Measurements from ENCODE around the gene TEAD2. TPM values are rescaled to one million over a fixed set of nuclear protein-coding genes. Genes with fewer than 3 reads are reported as not detected.
"Not testable (repeated sequence)": the region's sequence is repeated elsewhere in the genome, so short reads cannot be mapped to it uniquely, and the experiment has no call there.

TEAD2 gene
- total and polyA plus RNA-seq, 7 donors = 9.7 to 24.1 (median 15.0) TPM

DNA sequence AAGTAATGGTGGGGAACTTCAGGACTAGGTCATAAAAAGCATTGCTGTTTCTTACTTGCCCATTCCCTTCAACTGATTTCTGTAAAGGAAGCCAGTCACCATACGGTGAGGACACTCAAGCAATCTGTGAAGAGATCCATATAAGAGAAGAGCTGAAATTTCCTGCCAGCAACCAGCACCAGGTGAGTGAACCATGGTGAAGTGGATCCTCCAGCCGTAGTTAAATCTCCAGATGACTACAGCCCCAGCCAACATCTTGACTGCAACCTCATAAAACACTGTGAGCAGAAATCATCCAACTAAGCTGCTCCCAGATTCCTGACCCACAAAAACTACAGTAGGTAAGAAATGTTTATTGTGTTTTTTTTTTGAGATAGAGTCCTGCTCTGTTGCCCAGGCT lies 33.5 kb downstream of the TEAD2 start:
- Histone ChIP-seq H3K27me3 (ENCODE audit: insufficient read depth in 3 of 3, low read length in 2 of 3) (no peaks in the 10 kb centered on the region), H3K27ac (no peak overlapping the region), H3K4me3 (no peak overlapping the region), H3K9me3 (peaks cover 2% of the 10 kb centered on the region), H3K36me3 (ENCODE audit: insufficient read depth in 1 of 2, low read depth in 1 of 2) (peaks cover 0 to 4% of the 10 kb centered on the region in 2 donors), H3K4me1 (no peaks in the 10 kb centered on the region)
- ATAC-seq = no peak
- intact Hi-C loops (cut with DNase I) = no loop called here
- no peak for DNase-seq
- WGBS, 3 donors = 87 to 91% (median 87%) methylated on average over 2 of the region's 2 CpGs
- TF ChIP-seq, protein P1, sequence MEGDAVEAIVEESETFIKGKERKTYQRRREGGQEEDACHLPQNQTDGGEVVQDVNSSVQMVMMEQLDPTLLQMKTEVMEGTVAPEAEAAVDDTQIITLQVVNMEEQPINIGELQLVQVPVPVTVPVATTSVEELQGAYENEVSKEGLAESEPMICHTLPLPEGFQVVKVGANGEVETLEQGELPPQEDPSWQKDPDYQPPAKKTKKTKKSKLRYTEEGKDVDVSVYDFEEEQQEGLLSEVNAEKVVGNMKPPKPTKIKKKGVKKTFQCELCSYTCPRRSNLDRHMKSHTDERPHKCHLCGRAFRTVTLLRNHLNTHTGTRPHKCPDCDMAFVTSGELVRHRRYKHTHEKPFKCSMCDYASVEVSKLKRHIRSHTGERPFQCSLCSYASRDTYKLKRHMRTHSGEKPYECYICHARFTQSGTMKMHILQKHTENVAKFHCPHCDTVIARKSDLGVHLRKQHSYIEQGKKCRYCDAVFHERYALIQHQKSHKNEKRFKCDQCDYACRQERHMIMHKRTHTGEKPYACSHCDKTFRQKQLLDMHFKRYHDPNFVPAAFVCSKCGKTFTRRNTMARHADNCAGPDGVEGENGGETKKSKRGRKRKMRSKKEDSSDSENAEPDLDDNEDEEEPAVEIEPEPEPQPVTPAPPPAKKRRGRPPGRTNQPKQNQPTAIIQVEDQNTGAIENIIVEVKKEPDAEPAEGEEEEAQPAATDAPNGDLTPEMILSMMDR (IDR thresholded peaks at IDR 0.05) = no peak

DNA sequence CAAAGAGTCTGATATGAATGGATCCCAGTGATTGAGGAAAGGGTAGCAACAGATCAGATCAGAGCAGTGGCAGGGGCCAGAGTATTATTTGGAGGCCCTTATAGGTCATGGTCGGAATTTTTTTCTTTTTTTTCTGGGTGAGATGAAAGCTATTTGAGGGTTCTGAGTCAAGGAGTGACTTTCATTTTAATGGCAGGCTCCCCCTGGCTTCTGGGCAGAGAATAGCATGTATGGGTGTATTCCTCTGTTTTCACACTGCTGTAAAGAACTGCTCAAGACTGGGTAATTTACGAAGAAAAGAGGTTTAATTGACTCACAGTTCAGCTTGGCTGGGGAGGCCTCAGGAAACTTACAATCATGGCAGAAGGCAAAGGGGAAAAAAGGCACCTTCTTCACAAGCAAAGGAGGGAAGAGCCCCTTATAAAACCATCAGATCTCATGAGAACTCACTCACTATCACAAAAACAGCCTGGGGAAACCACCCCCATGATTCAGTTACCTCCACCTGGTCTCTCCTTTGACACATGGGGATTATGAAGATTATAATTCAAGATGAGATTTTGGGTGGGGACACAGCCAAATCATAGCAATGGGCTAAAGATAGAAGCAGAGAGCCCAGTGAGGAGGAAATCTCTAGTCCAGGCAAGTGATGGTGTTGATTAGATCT lies 34.2 kb downstream of the TEAD2 start:
- TF ChIP-seq, protein P1 (IDR thresholded peaks at IDR 0.05) = peak; percentile 57
- Histone ChIP-seq H3K4me3 (no peak overlapping the region), H3K36me3 (ENCODE audit: insufficient read depth in 1 of 2, low read depth in 1 of 2) (peaks cover 0 to 4% of the 10 kb centered on the region in 2 donors), H3K4me1 (no peaks in the 10 kb centered on the region), H3K9me3 (peaks cover 6% of the 10 kb centered on the region), H3K27me3 (ENCODE audit: insufficient read depth in 3 of 3, low read length in 2 of 3) (no peaks in the 10 kb centered on the region), H3K27ac (no peak overlapping the region)
- intact Hi-C loops (cut with DNase I) = no loop called here
- WGBS, 3 donors = 61 to 74% (median 71%) methylated on average over 2 of the region's 2 CpGs
- peak; percentile 51 to 72 (median 66) for ATAC-seq
- no peak for DNase-seq

DNA sequence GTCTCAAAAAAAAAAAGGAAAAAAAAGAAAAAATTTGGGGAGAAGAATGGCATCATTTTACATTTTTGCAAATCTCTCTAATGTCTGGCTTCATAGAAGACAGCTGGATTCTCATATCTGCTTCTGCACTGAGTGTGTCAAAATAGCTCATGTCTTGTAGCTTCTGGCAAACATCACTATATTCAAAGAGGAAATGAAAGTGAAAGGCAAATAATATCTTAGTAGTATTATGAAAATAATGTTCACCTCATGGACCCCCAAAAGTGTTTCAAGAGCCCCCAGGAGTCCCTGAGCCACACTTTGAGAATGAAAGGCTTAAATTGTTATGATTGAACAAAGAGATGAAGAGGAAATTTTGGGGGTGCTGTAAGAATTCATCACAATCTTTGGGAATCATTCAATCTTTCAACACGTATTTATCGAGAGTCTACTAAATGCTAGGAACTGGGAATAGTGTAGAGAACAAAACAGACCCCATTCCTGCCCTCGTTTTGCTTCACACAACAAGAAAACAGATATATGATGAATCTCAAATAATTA lies 36.0 kb downstream of the TEAD2 start:
- DNase-seq (no peak), ATAC-seq (no peak)
- WGBS, 3 donors = 86 to 89% (median 87%) methylated on average over 3 of the region's 3 CpGs
- no peak overlapping the region for H3K4me3 ChIP-seq
- no peak overlapping the region for H3K27ac ChIP-seq
- H3K9me3 ChIP-seq = peaks cover 8% of the 10 kb centered on the region
- no peaks in the 10 kb centered on the region for H3K27me3 ChIP-seq (ENCODE audit: insufficient read depth in 3 of 3, low read length in 2 of 3)
- no peaks in the 10 kb centered on the region for H3K4me1 ChIP-seq
- peaks cover 0 to 4% of the 10 kb centered on the region in 2 donors for H3K36me3 ChIP-seq (ENCODE audit: insufficient read depth in 1 of 2, low read depth in 1 of 2)
- intact Hi-C loops (cut with DNase I) = no loop called here
- TF ChIP-seq, protein P1 (IDR thresholded peaks at IDR 0.05) = no peak

DNA sequence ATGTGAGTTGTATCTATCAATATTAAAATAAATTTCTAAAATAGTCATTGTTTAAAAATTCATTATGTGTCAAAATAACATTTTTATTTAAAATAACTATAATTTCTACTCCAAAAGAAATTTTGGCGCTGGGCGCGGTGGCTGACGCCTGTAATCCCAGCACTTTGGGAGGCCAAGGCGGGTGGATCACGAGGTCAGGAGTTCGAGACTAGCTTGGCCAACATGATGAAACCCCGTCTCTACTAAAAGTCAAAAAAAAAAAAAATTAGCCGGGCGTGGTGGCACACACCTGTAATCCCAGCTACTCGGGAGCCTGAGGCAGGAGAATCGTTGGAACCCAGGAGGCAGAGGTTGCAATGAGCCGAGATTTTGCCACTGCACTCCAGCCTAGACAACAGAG lies 36.5 kb downstream of the TEAD2 start:
- H3K27me3 ChIP-seq (ENCODE audit: insufficient read depth in 3 of 3, low read length in 2 of 3); H3K4me1 ChIP-seq; H3K27ac ChIP-seq; intact Hi-C loops (cut with DNase I); DNase-seq; ATAC-seq; H3K36me3 ChIP-seq (ENCODE audit: insufficient read depth in 1 of 2, low read depth in 1 of 2); H3K4me3 ChIP-seq: not testable (repeated sequence)
- H3K9me3 ChIP-seq = peaks cover 12% of the 10 kb centered on the region
- 90 to 95% (median 94%) methylated on average over 13 of the region's 13 CpGs for WGBS, 3 donors

DNA sequence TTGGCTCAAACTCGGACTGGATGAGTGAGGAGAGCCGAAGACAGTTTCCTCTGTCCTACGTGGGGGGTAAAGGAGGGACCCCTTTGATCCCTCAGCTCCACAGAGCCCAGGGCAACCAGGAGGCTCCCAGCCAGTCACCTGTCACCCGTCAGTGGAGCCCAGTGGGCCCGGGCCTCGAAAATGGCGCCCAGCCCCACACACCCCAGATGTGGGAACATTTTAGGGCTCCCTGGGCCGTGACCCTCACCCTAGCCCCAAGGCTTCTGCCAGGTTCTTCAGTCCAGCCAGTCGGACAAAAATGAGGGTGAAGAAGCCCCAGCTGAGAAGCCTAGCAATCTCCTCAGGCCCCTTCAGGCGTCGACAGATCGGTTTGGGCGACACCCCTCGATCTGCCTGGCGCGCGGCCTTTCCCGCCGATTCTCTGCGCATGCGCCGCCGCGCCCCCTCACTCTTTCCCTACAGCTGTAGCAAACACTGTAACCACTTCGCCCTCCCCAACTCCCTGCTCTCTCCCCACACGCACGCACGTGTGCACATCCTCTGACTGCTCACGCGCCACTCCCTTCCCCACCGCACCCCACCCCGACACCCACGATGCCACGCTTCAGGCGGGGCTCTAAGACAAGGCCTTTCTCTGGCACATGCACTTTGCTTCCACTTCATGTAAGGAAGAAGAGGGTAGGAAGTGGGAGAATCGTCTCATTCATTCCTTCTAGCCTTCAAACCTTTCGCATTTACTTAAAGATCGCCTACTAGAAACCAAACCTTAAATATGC lies 37.2 kb downstream of the TEAD2 start, which contains the start of gene SLC6A16:
SLC6A16 (minus strand) TSS at position 391 of the 776 bp plus-strand sequence. CDS start 13,844 bp downstream, outside the sequence.
- TF ChIP-seq, protein P1 (IDR thresholded peaks at IDR 0.05) = no peak
- Histone ChIP-seq H3K27me3 (ENCODE audit: insufficient read depth in 3 of 3, low read length in 2 of 3) (no peaks in the 10 kb centered on the region), H3K9me3 (peaks cover 15% of the 10 kb centered on the region), H3K36me3 (ENCODE audit: insufficient read depth in 1 of 2, low read depth in 1 of 2) (no peaks in the 10 kb centered on the region), H3K4me1 (no peaks in the 10 kb centered on the region), H3K27ac (no peak within 1 kb of the TSS), H3K4me3 (no peak within 1 kb of the TSS)
- intact Hi-C loops (cut with DNase I) = no loop called here
- DNase-seq (no peak), ATAC-seq (no peak)
- 91 to 93% (median 91%) methylated on average over 38 of the region's 38 CpGs for WGBS, 3 donors

Data from psoas muscle (tissue), 8 donors.